ENCODE results near the gene BCORL1.

DNA sequence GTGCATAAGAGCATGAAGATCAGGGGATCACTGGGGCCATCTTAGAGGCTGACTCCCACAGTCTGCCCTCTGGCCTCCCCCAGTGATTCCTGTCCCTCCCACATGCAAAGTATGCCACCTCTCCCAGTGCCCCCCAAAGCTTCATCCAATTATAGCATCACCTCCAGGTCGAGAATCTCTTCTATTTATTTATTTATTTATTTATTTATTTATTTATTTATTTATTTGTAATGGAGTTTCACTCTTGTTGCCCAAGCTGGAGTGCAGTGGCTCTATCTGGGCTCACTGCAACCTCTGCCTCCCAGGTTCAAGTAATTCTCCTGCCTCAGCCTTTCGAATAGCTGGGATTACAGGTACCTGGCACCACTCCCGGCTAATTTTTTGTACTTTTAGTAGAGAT, 50.1 kb downstream of the BCORL1 start:
- TF ChIP-seq EZH2 (optimal IDR thresholded peaks at IDR 0.05; ENCODE audit: low read depth, low read length) = no peak
- no peak for TF ChIP-seq CTCF (IDR thresholded peaks at IDR 0.05; ENCODE audit: low read length)

Data from MM.1S (cell line).